ENCODE results near the gene TBXT. TPM values are rescaled to one million over a fixed set of nuclear protein-coding genes. Genes with fewer than 3 reads are reported as not detected.
"Not testable (repeated sequence)": the region's sequence is repeated elsewhere in the genome, so short reads cannot be mapped to it uniquely, and the experiment has no call there.

Gene TBXT
- total and polyA plus RNA-seq, 12 donors: not detected

DNA sequence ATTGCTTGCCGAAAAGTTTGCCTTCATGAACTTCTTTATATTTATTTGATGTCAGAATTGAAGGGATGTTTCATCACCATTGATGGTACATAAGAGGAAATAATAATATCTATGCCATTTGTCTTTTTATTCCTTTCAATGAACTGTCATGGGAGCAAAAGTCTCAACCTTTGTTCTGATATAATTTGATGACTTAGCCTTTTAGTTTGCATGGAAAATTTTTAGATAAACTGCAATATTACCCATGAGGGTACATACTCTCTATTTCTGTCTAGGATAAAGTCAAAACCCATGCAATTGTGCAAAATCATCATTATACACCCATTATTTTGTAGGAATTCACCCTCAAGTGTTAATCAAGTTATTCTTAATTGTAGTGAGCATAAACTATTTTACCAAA lies 15.9 kb downstream of the TBXT start:
- no peak overlapping the region for H3K4me3 ChIP-seq
- WGBS, 4 donors: 58 to 74% (median 63%) methylated on average over 1 of the region's 1 CpG
- TF ChIP-seq, protein P1, sequence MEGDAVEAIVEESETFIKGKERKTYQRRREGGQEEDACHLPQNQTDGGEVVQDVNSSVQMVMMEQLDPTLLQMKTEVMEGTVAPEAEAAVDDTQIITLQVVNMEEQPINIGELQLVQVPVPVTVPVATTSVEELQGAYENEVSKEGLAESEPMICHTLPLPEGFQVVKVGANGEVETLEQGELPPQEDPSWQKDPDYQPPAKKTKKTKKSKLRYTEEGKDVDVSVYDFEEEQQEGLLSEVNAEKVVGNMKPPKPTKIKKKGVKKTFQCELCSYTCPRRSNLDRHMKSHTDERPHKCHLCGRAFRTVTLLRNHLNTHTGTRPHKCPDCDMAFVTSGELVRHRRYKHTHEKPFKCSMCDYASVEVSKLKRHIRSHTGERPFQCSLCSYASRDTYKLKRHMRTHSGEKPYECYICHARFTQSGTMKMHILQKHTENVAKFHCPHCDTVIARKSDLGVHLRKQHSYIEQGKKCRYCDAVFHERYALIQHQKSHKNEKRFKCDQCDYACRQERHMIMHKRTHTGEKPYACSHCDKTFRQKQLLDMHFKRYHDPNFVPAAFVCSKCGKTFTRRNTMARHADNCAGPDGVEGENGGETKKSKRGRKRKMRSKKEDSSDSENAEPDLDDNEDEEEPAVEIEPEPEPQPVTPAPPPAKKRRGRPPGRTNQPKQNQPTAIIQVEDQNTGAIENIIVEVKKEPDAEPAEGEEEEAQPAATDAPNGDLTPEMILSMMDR (IDR thresholded peaks at IDR 0.05): no peak
- no peak for TF ChIP-seq POLR2A (IDR thresholded peaks at IDR 0.05)
- peaks cover 0 to 11% (median 0%) of the 10 kb centered on the region in 3 donors for H3K9me3 ChIP-seq (replicated peaks in 1 of 3)
- no peak overlapping the region for H3K27ac ChIP-seq
- peaks cover 4% of the 10 kb centered on the region for H3K27me3 ChIP-seq
- H3K4me1 ChIP-seq (replicated peaks in 1 of 2): no peaks in the 10 kb centered on the region
- H3K36me3 ChIP-seq (replicated peaks in 1 of 2): no peaks in the 10 kb centered on the region
- DNase-seq: no peak
- intact Hi-C loops (cut with DNase I): no loop called here

DNA sequence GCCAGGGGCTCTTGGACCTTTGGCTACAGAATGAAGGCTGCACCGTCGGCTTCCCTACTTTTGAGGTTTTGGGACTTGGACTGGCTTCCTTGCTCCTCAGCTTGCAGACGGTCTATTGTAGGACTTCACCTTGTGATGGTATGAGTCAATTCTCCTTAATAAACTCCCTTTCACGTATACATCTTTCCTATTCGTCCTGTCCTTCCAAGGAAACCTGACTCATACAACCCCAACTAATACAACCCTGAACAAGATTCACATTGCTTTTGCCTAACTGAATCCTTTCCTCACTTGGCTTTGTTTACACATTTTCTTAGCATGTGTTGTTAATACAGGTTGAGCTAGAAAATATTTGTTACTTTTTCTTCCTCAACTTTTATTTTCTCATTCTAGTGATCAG lies 21.9 kb downstream of the TBXT start:
- intact Hi-C loops (cut with DNase I): no loop called here
- 63 to 78% (median 75%) methylated on average over 5 of the region's 5 CpGs for WGBS, 4 donors
- Histone ChIP-seq H3K27ac (no peak overlapping the region), H3K9me3 (replicated peaks in 1 of 3) (peaks cover 0 to 6% (median 0%) of the 10 kb centered on the region in 3 donors), H3K36me3 (replicated peaks in 1 of 2) (no peaks in the 10 kb centered on the region), H3K4me1 (replicated peaks in 1 of 2) (no peaks in the 10 kb centered on the region), H3K4me3 (no peak overlapping the region), H3K27me3 (peaks cover 4% of the 10 kb centered on the region)
- no peak for DNase-seq
- TF ChIP-seq POLR2A (IDR thresholded peaks at IDR 0.05): no peak
- TF ChIP-seq, protein P1 (IDR thresholded peaks at IDR 0.05): no peak

DNA sequence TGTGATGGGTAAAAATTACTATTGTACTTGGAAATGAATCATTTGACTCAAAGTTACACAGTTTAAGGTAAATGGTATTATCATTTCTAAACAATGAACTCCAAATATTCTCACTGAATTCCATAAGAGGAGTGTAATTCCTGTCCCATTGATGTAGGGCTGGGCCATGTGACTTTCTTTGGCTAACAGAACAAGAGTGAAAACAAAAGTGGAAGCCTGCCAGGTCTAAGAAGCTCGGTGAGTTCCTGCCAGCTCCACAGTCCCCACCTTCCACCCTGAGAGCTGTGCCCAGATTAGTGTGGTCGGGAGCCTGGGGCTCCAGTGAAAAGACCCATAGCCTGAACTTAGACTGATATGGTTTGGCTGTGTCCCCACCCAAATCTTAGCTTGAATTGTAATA lies 24.6 kb downstream of the TBXT start:
- 26 to 36% (median 32%) methylated on average over 2 of the region's 2 CpGs for WGBS, 4 donors
- DNase-seq: no peak

DNA sequence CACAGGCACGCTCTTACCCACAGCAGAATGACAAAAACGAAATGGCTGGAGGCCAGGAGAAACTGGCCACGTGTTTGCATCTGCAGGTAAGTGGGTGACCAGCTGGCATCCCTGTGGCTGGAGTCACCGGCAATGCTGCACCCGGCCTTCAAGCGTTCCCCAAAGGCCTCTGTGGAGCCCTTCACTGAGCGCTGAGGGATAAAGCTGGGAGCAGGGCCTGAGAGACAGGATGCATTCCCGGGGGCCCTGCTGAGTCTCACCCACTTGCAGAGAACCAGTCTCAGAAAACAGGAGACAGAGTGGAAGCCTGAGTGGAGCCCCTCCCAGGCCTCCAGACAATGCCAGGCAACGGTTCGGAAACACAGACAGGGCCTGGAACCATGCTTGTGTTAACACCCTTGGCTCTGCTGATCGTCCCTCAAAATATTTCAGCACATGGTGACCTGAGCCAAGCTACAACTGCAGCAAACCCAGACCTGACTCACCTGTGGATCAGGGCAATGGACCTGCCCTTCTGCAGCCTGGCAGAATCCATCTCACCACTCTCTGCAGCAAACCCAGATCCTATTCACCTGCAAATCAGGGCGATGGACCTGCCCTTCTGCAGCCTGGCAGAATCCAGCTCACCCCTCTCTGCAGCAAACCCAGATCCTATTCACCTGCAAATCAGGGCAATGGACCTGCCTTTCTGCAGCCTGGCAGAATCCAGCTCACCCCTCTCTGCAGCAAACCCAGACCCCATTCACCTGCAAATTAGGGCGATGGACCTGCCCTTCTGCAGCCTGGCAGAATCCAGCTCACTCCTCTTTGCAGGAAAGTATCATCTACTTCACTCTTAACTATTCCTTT lies 39.8 kb downstream of the TBXT start:
- Histone ChIP-seq H3K27me3 (no peaks in the 10 kb centered on the region), H3K4me3 (no peak overlapping the region), H3K27ac (no peak overlapping the region), H3K4me1 (replicated peaks in 1 of 2) (no peaks in the 10 kb centered on the region), H3K9me3 (replicated peaks in 1 of 3) (no peaks in the 10 kb centered on the region), H3K36me3 (replicated peaks in 1 of 2) (no peaks in the 10 kb centered on the region)
- intact Hi-C loops (cut with DNase I): no loop called here
- WGBS, 4 donors: 64 to 76% (median 71%) methylated on average over 10 to 13 of the region's 13 CpGs
- TF ChIP-seq, protein P1 (IDR thresholded peaks at IDR 0.05): no peak
- no peak for TF ChIP-seq POLR2A (IDR thresholded peaks at IDR 0.05)
- no peak for DNase-seq

More for the DNA sequence above, 24.6 kb downstream of the TBXT start:
- TF ChIP-seq POLR2A (IDR thresholded peaks at IDR 0.05): no peak
- TF ChIP-seq, protein P1 (IDR thresholded peaks at IDR 0.05): no peak
- H3K4me3 ChIP-seq: no peak overlapping the region
- intact Hi-C loops (cut with DNase I): no loop called here
- H3K36me3 ChIP-seq (replicated peaks in 1 of 2): no peaks in the 10 kb centered on the region
- no peaks in the 10 kb centered on the region for H3K9me3 ChIP-seq (replicated peaks in 1 of 3)
- H3K27ac ChIP-seq: no peak overlapping the region
- H3K27me3 ChIP-seq: no peaks in the 10 kb centered on the region
- H3K4me1 ChIP-seq (replicated peaks in 1 of 2): no peaks in the 10 kb centered on the region

DNA sequence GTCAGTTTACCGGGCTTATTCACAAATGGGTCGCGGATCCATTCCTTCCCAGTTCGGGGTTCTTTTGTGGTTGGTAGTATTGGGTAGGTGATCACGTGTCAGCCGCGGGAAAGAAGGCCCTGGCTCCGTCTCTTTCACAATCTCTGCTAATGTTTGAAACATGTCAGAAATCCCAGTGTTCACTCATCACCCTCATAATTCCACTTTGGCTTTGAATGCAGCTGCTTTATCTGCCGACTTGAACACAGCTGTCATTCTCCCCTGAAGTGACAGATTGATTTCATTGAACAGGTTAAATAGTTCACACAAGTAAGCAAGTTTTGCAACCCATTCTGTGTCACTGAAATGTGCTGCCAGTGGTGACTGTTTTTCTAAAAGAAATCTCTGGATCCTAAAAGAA lies 44.5 kb downstream of the TBXT start:
- intact Hi-C loops (cut with DNase I); H3K36me3 ChIP-seq (replicated peaks in 1 of 2); H3K27me3 ChIP-seq; H3K9me3 ChIP-seq (replicated peaks in 1 of 3); H3K27ac ChIP-seq; H3K4me3 ChIP-seq; DNase-seq; H3K4me1 ChIP-seq (replicated peaks in 1 of 2): not testable (repeated sequence)
- WGBS, 4 donors: 79 to 82% (median 81%) methylated on average over 9 of the region's 9 CpGs

Measured in adrenal gland (tissue), 12 donors.